ENCODE results near the gene GABPB2. TPM values are rescaled to one million over a fixed set of nuclear protein-coding genes. Genes with fewer than 3 reads are reported as not detected.
A peak's percentile ranks its signal among the peaks of the same experiment; 100 is the strongest.

The GABPB2 gene
- 10 to 100 TPM; 14.7 to 15.8 TPM for total RNA-seq
- long read RNA-seq, full-length matches to known transcripts = 1 of 4 reads
- long read RNA-seq, partial matches to known transcripts = 0 of 4 reads
- long read RNA-seq, other reads (novel, unspliced or antisense) = 3 of 4 reads

DNA sequence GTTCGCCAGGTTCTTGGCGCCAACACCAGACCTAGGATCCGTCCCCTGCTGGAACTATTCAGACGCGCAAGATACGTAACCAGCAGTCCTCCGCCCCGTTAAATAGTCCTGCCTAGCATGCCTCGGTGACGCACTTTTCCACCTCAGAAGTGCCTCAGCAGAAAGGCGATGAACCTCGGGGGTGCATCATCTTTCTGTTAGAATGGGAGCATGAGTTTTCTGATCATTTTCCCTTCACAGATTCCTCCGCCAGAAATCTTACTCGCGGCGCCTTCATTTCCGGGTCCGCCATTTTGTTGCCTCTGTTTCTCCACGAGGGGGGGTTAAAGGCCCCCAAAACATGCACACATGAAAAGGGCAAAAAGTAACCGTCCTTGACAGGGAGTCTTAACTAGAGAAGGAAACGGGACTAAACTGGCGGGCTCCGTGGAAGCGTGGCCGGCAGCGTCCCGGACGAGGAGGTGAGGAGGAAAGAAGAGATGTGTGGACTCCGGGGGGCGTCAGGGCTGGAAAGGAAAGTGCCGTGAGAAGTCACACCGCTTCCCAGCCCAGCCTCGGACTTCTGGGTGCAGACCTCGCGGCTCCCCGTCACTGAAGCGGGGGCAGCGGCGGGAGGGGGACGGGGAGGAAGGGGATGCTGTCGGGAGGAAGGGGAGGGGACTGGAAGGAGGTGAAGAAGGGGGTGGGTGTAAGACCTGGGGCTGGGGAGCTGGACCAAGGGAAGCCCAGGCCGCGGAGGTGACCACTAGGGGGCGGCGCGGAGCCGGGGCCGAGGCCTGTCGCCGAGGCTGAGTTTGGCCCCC lies at the start of gene GABPB2:
GABPB2 (plus strand) TSS at position 288 of the 803 bp plus-strand sequence. CDS start 17,429 bp downstream, outside the sequence.
- intact Hi-C loops (cut with DNase I, micrococcal nuclease) = no loop called here
- DNase-seq (peak; percentile 92 to 93), ATAC-seq (peak; percentile 91)

DNA sequence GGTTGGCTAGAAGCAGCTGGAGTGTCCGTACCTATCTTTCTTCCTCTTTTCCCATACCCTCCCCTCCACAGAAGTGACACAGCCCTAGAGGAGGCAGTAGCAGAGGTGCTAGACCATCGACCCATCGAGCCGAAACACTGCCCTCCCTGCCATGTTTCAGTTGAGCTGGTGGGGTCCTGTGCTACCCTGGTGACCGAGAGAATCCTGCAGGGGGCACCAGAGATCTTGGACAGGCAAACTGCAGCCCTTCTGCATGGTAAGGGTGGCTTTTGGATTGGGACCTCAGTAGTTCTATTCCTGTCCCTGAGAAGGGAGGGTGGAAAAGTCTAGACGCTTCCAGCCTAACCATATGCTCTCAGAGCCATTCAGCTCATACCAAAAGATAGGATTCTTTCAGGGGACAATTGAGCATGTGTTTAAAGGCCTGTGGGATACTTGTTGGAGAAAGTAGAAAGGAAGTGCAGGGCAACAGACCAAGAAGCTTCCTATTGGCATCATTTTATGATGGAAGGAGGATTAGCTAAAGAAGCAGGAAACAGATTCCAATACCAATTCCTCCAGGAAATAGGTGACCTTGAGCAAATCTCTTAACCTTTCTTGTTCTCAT lies 45.9 kb upstream of the GABPB2 start:
- intact Hi-C loops (cut with DNase I, micrococcal nuclease) = loop anchor here in 1 of 2 donors (10.0 kb wide), 1 partner anchor 130 kb away; the partner anchor contains the start of gene TNFAIP8L2
- DNase-seq (peak; percentile 70 to 88), ATAC-seq (peak; percentile 88)

DNA sequence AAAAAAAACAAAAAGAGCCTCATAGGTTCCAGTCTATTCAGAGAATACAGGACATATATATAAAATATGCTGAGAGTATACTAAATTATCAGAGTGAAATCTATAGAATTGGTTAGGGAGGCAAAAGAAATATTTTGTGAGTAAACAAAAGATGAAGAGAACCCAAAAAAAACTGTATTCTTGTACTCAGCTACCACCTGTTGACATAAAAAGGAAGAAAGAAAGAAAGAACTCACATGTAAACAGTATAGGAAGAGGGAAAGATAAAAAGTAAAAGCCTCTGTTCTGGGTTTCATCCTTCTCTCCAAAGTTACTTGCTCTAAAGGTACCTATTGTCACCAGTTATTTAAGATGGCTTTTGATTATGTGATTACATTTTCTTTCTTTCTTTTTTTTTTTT lies 44.1 kb upstream of the GABPB2 start:
- no peak for DNase-seq
- intact Hi-C loops (cut with DNase I, micrococcal nuclease) = loop anchor here in 1 of 2 donors (10.0 kb wide), 1 partner anchor 128 kb away; the partner anchor contains the start of gene TNFAIP8L2
- no peak for ATAC-seq

DNA sequence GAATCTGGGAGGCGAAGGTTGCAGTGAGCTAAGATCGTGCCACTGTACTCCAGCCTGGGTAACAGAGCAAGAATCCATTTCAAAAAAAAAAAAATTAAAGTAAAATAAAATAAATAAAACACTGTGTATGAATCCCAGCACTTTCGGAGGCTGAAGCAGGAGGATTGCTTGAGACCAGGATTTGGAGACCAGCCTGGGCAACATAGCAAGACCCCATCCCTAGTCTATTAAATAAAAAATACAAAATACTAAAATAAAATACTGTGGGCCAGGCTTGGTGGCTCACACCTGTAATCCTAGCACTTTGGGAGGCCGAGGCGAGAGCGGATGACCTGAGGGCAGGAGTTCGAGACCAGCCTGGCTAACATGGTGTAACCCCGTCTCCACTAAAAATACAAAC lies 38.4 kb upstream of the GABPB2 start:
- intact Hi-C loops (cut with DNase I, micrococcal nuclease) = no loop called here
- ATAC-seq (no peak), DNase-seq (no peak)

DNA sequence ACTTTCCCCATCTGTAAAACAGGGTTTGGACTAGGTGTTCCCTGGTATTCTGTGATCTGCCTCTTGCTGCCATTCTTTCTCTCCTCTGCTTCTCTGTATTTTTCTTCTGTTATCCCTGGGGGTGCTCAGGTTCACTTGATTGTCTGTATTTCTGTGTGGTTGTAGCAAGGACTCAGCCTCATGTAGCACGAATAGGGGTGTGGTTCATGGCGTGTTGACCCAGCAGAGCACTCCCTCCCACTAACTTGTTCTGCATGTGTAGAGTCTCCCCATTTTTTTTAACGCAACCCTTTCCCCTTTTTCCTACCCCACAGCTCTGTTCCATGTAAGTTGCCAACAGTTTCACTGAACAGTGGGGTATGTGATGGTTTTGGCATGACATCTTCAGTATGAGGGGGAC lies 35.4 kb upstream of the GABPB2 start:
- ATAC-seq (no peak), DNase-seq (no peak)
- intact Hi-C loops (cut with DNase I, micrococcal nuclease) = no loop called here

DNA sequence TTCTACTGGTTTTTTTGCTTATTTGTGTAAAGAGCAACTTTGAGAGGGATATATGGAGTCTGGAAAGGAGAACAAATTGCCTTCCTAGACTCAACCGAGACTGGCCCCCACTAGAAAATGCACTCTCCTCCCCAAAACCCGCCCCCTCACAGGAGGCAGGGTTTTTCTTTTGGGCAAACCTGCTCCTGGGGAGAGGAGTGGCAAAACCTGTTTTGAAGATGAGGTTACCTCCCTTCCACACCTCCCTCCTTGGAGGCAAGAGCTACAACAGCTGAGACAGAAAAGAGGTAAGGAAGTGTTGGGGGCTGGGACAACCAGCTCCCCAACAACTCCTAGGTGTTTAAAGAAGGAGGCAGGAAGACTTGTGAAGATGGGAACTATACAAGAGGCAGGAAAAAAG lies 34.2 kb upstream of the GABPB2 start, which contains the start of gene BNIPL:
BNIPL (plus strand) TSS at position 231 of the 400 bp plus-strand sequence; CDS start at position 371, 140 bp downstream.
- DNase-seq (no peak), ATAC-seq (no peak)
- intact Hi-C loops (cut with DNase I, micrococcal nuclease) = no loop called here

DNA sequence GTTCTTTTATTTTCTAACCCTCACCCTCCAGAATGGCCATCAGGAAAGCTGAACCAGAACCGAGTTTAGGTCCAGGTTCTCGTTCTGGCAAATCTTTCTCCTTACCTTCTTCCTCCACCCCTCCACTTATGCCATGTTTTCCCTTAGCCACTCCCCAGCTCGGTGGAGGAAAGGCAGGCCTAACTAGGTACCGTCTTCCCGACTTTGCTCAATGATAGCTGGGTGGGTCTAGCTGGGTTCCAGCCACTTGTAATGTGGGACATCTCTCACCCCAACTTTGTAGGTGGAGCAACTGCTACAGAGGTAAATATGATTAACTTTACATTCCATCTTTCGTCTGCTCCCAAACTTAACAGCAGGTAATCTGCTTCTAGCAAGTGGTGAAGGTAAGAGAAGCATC lies 33.5 kb upstream of the GABPB2 start:
- no peak for ATAC-seq
- no peak for DNase-seq
- intact Hi-C loops (cut with DNase I, micrococcal nuclease) = no loop called here

DNA sequence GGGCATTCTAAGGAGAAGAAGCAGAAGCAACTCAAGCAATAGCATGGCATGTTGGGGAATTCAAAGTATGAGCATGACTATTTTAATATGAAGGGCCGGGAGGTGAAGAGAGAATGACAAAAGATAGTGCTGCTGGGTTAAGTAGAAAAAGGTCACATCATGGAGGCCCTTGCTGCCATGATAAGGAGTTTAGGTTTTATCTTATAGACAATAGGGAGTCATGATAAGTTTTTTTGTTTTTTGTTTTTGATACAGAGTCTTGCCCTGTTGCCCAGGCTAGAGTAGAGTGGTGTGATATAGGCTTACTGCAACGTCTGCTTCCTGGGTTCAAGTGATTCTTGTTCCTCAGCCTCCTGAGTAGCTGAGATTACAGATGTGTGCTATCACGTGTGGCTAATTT lies 31.0 kb upstream of the GABPB2 start:
- no peak for ATAC-seq
- no peak for DNase-seq
- intact Hi-C loops (cut with DNase I, micrococcal nuclease) = no loop called here

DNA sequence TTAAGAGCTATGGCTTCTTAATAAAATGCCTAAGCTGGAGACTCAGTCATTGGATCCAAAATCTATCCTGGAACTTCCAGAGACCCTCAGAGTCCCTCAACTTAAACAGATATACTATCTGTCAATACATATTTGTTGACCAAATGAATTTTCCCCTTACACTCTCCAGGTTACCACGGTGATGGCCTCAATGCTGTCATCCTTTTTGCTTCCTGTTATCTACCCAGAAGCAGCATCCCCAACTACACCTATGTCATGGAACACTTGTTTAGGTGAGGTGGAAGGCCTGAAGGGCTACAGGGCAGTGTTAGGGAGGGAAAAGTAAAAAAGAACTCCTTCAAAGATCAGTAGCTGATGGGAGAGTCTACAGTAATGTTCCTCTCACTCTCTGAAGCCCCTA lies 27.4 kb upstream of the GABPB2 start:
- DNase-seq (no peak), ATAC-seq (no peak)
- intact Hi-C loops (cut with DNase I, micrococcal nuclease) = no loop called here

DNA sequence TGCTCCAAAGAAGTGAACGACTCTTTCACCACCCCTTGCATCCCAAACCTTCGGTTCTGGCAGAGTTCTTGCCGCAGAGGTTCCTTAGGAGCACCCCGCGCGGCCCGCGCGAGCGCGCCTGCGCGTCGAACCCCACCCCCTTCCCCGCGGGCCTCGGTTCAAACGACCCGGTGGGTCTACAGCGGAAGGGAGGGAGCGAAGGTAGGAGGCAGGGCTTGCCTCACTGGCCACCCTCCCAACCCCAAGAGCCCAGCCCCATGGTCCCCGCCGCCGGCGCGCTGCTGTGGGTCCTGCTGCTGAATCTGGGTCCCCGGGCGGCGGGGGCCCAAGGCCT lies 23.0 kb upstream of the GABPB2 start, which contains the start of gene C1orf56:
C1orf56 (plus strand) TSS at position 161 of the 334 bp plus-strand sequence; CDS start at position 258, 97 bp downstream.
- DNase-seq (peak; percentile 69 to 73), ATAC-seq (peak; percentile 75)
- intact Hi-C loops (cut with DNase I, micrococcal nuclease) = no loop called here

DNA sequence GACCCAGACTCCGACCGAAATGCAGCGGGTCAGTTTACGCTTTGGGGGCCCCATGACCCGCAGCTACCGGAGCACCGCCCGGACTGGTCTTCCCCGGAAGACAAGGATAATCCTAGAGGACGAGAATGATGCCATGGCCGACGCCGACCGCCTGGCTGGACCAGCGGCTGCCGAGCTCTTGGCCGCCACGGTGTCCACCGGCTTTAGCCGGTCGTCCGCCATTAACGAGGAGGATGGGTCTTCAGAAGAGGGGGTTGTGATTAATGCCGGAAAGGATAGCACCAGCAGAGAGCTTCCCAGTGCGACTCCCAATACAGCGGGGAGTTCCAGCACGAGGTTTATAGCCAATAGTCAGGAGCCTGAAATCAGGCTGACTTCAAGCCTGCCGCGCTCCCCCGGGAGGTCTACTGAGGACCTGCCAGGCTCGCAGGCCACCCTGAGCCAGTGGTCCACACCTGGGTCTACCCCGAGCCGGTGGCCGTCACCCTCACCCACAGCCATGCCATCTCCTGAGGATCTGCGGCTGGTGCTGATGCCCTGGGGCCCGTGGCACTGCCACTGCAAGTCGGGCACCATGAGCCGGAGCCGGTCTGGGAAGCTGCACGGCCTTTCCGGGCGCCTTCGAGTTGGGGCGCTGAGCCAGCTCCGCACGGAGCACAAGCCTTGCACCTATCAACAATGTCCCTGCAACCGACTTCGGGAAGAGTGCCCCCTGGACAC lies 22.5 kb upstream of the GABPB2 start:
- peak; percentile 66 to 73 for DNase-seq
- intact Hi-C loops (cut with DNase I, micrococcal nuclease) = no loop called here
- peak; percentile 79 for ATAC-seq

DNA sequence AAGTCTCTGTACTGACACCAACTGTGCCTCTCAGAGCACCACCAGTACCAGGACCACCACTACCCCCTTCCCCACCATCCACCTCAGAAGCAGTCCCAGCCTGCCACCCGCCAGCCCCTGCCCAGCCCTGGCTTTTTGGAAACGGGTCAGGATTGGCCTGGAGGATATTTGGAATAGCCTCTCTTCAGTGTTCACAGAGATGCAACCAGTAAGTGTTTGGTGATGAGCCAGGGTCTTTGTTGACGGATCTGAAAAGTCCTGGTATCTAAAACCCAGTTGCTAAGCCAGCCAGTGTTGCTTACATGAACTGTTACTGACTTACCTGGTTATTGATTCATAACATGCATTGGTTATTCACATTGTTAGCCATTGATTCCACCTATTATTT lies 21.9 kb upstream of the GABPB2 start:
- intact Hi-C loops (cut with DNase I, micrococcal nuclease) = no loop called here
- ATAC-seq (no peak), DNase-seq (no peak)

DNA sequence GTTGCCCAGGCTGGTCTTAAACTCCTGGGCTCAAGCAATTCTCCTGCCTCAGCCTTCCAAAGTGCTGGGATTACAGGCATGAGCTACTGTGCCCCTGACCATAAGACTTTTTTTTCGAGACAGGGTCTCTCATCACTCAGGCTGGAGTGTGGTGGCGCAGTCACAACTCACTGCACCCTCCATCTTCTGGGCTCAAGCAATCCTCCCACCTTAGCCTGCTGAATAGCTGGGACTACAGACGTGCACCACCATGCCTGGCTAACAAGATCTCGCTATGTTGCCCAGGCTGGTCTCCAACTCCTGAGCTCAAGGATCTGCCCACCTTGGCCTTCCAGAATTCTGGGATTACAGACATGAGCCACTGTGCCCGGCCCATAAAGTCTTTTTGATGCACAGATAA lies 21.1 kb upstream of the GABPB2 start:
- intact Hi-C loops (cut with DNase I, micrococcal nuclease) = no loop called here
- ATAC-seq (no peak), DNase-seq (no peak)

DNA sequence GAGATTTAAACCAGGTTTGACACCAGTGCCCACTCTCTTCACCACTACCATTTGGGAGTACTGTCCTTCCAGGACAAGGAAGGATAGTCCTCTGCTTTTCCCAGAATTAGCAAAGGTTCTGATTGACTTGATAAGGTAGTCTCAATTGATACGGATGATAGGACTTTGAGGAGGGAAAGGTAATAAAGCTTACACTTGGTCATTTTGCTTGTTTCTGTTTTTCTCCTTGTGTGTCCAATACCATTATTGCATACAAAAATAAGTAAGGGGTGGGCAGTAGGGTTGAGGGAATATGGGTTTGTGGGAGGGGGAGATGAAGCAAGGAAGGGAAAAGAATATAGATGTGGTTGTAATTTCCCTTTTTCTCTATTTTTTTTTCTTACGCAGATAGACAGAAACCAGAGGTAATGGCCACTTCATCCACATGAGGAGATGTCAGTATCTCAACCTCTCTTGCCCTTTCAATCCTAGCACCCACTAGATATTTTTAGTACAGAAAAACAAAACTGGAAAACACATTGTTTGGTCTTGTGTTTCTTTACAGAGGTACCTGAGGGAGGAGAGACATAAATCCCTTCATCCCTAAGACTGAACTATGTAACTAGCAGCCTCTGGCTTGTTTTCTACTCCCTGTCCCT lies 20.4 kb upstream of the GABPB2 start:
- intact Hi-C loops (cut with DNase I, micrococcal nuclease) = no loop called here
- ATAC-seq (no peak), DNase-seq (no peak)

DNA sequence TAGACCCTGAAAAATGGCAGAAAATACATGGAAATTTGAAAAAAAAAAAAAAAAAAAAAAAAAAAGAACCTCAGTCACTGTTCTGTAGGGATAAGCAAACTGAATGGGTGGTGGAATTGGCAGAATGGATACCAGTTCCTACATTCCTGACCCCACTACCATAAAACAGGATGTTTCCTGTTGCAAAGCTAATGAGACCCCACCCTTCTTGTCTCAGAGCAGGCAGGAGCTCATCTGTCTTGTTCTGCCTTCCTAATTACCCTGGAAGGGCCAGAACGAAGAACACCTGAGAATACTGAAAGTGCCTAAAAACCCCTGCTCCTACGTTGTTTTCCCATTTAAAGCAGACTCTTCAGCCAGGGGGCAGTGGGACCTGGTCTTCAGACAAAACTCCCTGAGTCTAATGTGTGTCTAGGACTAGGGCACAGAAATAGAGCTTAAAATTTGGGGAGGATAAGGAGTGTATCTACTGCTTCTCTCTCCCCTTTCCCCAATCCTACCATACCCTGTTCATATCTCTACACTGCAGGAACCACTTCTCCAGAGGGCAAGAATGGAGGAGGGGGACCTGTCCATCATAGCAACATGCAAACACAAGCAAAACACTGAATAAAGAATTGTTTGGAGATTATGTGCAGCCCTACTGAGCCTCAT lies 19.1 kb upstream of the GABPB2 start:
- DNase-seq (no peak), ATAC-seq (no peak)
- intact Hi-C loops (cut with DNase I, micrococcal nuclease) = no loop called here

DNA sequence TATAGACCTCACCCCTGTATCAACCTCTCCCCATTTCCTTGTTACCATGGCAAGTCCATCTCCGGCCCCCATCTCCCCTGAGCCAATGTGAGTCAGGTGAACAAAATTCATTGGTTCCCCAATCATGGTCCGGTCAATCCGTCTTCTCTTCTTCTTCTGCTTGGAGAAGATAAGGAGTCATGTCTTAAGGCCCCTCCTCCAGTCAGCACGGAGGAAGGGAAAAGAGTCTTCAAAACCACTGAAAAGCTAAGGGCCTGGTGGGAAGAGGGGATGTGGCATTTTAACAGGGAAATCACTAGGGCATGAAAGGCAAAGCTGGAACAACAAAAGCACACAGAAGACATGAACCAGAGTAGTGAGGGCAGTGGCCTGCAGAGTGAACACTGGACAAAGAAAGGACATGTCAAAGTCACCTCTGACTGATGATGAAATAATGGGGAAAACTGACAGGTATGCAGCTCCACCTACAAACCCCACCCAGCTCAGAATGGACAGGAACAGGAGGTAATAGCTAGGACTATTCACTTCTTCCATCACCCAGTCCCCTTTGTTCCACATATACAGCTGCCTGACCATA lies 15.5 kb upstream of the GABPB2 start:
- DNase-seq = no peak
- intact Hi-C loops (cut with DNase I, micrococcal nuclease) = no loop called here
- peak; percentile 13 for ATAC-seq

DNA sequence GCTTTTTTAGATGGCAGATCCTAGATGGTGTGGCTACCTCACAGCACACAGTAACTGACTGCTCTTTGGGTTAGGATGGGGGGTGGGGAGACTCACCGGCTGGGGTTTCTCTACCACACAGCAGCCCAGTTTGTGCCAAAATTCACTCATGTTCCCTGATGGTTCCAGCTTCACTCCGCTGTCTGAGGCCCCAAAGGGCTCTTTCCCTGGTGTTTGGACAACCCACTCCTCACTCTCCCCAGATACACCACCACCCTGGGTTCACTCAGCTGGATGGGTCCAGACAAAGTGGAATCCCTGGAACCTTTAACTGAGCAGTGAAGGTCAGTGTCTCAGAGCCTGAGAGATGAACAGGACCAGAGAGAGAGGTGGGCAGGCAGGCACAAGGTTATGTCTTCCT lies 15.0 kb upstream of the GABPB2 start:
- ATAC-seq (no peak), DNase-seq (no peak)
- intact Hi-C loops (cut with DNase I, micrococcal nuclease) = no loop called here

DNA sequence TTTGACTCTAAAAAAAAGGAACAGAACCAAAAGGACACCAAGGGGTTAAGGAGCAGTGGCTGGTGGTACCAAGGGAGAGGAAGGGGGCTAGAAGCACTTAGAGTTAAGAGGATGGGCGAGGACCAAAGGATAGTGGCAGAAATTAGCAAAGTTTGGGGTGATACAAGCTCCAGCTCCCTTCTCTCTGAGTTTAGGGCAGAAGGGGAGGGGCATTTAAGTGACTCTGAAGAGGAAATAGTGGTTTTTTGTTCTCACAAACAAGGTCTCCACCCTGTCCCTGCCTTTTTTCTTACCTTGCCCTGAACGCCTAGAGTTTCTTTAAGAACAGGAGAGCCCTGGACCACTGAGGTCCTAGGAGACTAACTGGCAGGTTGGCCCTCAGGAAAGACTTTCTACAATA lies 14.4 kb upstream of the GABPB2 start:
- DNase-seq = no peak
- intact Hi-C loops (cut with DNase I, micrococcal nuclease) = no loop called here
- peak; percentile 16 for ATAC-seq
